GM19023 (cell line): ENCODE measurements around the gene KCNK7.

Source experiments
- ATAC-seq: cut with Tn5 transposase; IDR thresholded peaks from one replicate; pipeline ENCODE4 v1.9.1; 2021; ENCODE audit warnings: mild to moderate bottlenecking, moderate library complexity; ENCODE audit not compliant: unreplicated experiment

KCNK7 gene

DNA sequence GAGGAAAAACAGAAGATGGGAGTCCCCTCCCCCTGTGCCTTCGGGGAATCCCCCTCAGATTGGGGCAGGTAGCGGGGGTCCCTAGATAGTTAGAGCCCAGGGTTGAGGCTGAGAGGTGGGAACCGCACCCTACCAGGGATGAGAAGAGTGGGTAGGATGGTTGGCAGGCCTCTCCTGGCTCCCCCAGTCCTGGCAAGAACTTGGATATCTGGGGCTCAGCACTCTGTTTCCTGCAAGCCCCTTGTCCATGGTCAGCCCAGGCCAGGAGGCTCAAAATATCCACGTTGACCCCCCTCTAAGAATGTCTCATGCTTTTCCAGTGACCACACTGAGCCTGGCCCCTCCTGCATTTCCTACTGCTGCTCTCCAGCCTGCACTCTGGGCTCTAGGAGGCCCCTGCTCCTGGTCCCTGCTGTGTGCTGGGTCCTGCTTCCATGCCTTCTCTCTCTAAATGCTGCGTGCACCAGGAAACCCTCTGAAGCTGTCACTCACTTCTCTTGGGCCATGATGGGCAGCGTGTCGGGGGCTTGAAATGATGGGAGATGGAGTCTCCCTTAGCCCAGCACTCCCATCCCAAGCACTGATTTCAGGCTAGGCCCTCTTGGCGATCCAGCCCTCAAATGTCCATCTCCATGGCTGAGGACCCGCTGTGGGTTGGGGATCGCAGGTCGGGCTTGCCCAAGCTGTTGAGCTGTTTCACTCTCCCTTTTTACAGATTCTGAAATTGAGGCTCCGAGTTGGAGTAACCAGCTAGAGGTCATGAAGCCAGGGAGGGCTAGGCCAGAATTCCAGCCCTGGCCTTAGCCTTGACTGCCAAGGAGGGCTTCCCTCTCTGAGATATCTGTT, 16.4 kb upstream of the KCNK7 start:
- ATAC-seq, result no peak

DNA sequence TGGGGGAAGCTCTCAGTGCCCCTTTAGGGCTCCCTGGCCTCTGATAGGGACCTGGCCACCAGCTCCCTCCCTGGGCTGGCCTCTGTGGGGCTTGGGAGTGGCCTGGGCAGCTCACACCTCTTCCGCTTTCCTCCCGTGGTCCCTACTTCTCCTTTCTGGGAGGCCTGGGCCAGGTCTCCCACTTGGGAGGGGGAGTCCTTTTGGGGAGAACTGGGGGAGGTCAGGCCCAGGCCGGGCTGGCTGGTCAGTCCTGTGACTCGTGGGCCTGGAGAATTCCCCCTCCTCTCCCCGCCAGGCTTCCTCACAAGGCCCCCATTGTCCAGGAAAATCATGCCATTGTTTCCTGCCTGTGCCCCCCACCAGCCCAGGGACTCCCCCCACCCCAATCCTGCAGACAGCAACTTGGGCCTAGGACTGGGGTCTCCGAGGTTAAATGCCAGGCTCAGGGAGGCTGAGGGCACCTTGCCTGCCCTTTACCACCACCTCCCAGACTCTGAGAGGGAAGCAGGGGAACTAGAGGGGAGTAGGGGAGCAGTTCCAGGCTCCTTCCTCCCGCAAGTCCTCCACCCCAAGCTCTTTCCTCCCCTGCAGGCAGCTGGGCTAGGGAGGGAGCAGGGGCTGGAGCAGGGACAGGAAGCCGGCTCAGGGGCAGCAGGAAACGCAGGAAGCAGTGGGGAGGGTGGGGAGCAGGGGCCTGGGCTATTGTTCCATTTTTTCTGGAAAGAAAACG, 15.6 kb upstream of the KCNK7 start:
- ATAC-seq, result no peak

DNA sequence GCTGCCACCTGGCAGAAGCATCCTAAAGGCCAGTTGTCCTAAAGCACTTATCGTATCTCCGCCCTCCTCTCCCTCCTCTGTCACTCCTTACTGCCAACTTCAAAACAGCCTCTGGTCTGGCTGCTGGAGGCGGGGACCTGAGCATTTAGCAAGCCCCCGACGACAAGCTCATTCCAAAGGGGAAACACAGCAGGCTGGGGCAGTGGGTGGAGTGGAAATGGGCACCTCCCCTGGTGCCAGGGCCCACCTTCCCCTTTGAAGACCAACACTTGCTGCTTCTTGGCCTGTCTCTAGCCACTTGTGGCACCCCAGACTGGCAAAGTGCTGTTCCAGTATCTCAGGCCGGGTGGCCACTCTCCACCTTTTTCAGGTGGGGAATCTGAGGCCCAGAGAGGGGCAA, 14.8 kb upstream of the KCNK7 start:
- no peak for ATAC-seq

DNA sequence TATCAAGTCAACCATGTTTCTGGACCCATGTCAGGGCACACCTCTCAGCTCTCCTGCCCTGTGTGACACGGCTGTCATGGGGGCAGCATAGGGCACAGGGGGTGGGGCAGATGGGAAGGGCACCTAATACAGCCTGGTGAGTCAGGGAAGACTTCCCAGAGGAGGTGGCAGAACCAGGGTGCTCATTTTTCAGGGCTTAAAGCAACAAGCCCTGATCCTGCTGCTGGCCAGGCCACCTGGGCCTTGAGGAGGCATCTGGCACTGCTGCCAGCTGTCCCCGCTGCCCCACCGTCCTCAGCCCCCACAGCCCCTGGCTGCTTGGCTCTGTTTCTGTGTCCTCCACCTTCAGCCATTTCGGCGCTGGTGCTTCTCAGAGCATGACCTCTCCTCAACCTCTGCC, 14.1 kb upstream of the KCNK7 start:
- ATAC-seq, result no peak

DNA sequence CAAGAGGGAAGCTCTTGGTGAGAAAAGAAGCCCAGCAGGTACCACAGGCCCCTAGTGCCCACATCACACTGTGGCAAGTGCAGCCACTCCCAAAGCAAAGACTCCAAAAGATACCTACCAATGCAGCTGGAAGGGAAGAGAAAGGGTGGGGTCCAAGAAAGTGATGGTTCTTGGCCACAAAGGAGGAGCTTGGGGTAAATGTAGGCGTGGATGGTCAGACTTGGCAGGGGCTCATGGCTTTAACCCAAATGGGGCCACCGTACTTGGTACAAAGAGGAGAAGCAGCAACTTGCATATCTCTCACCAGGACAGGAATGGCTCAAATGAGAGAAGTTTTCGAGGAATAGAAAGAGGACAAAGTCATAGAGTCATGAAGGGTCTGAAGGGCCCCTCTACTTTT, 13.6 kb upstream of the KCNK7 start:
- ATAC-seq, result no peak

DNA sequence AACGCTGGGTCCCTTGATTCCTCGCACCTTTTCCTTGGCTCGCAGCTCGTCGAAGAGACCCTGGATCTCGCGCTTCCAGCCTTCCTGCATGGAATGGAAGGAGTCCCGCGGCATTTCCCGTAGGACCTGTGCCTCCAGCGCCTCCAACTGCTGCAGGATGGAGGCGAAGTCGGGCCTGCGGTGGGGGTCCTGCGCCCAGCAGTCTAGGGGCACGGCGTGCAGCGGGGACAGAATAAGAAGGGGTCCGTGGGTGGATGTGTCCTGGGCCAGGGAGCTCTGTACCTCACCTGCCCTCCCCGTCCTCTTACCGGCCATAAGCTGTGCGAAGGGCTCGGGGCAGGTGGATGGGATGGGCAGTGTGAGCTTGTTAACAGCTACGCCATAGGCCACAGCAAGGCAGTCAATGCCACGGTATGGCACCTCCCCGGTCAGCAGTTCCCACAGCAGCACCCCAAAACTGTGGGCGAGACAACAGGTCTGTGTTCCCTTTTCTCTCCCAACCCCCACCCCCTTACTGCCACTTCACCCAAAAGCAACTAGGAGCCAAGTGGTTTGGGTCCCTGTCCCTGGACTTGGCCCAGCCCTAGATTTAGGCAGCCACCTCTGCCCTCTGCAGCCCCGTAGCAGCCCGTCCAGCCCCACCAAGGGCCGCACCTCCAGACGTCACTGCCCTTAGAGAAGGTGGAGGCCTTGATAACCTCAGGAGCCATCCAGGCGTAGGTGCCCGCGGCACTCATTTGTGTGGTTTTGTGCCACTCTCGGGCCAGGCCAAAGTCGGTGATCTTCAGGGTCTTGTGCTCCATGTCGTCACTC, 12.2 kb upstream of the KCNK7 start:
- ATAC-seq, result no peak

DNA sequence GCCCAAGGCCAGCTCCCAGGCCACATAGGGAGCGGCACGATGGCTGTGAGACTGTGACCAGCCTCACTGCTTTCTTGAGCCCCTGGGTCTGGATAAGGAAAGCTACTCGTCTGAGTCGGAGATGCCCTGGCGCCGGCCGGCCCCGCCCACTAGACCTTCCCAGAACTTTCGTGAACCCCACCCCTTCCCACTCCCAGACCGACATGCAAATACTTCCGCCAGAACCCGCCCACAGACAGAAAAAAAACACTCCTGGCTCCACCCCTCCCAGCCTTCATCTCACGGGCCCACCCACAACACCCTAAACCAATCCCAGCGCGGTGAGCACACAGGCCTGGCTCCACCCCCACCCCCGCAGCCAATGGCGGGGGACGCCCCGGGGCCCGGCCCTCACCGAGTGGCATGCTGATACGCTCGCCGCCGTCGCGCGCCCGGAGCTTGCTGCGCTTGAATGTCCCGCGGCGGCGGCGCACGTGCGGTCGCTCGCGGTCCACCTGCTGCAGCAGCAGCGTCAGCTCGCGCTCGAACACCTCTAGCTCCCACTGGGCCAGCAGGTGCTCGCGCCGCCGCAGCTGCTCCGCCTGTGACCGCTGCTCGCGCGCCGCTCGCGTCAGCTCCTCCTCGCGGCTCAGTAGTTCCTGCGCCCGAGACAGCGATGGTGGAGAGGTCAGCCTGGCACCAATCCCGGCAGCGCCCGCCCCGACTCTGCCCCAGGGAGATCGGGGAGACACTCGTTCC, 11.4 kb upstream of the KCNK7 start:
- ATAC-seq, result no peak

DNA sequence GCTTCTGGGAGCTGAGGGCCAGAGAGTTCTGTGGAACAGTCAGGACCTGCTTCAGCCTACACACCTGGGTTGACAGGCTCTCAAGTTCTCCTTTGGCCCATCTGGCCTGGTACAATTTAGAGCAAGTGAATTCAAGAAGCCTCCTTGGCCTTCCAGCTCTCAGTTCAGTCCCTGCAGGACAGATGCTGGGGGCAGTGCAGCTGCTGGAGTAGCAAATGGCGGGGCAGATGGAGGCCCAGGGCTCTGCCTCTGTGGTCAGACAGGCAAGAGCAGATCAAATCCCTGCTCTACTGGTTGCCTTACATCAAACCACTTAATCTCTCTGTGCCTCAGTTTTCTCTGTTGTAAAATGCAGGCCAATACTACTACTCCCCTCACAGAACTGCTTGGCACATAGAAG, 8.7 kb upstream of the KCNK7 start:
- ATAC-seq, result no peak

DNA sequence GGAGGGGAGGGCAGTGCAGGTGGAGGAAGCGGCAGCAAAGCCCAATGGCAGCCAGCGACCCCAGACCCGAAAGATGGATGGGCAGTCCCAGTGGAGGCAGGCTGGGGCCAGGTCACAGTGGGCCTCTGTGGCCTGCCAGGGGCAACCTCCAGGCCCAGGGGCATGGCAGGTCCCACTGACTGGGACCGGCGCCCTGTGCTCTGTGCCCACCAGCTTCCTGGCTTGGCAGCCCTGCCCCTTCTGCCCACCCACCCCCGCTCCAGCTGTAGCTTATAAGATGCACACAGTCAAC, 4.3 kb upstream of the KCNK7 start:
- no peak for ATAC-seq

DNA sequence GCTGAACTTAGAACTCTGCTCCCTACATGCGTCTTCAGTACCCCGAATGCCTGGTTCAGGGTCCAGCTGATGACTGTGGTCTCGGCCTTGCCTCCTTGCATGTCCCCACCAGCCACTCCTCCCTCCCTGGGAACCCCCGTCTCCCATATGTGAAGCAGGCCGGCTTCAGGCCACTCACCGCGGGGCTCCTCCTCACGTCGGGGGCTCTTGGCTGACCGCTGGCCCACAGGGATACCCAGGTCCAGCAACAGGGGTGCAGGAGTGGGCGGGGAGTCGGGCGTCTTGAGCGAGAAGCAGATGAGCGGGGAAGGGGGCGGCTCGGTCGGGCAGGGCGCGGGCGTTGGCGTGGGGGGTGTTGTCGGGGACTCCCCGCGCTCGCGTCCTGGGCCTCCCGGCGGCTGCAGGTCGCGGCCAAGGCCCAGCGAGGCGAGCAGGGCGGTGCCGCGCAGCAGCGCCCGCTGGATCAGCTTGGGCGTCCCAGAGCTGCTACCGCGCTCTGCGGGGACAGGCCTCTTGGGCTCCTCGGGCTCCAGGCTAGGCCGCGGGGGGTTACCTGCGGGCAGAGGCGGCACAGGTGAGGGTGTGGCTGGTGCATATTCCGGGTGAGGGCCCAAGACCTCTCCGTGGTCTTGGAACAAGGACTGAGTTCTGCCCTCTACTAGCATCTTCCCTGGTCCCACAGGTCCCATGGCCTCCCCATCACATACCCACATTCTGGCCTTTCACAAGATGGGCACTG, 3.8 kb upstream of the KCNK7 start:
- ATAC-seq, result no peak

DNA sequence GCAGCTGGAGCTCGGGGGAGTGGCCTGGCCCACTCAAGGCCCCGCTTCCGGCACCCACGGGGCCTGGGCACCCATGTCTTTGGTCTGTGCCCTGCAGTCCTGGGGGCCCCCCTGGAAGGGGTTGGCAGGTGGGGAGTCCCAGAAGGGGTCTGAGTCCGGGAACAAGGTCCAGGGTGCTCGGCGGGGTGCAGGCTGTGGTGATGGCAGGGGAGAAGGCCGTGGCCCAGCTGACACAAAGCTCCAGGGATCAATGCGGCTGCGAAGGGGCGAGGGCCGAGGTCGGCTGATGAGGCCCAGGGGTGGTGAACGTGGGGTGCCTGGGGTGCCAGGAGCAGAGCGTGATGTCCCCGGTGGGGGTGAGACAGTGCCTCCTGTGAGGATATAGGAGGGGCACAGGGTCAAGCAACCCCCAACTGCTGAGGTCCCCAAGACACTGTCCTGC, 2.7 kb upstream of the KCNK7 start:
- ATAC-seq, result no peak

DNA sequence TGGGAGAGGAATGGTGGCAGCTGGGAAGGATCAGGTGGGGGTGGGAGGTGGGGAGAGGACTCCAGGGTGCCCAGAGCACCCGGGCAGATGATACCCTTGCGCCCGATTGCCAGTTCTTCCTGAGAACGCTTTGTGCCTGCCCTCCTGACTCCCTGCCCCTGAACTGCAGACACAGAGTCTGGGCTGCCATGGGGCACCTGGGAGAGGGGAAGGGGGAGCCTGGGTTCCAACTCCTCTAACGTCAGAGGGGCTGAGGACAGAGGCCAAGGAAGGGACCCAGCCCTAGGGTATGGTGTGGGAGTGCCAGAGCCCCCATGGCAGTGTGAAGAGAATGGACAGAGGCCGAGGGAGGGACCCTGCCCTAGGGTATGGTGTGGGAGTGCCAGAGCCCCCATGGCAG, 920 bp upstream of the KCNK7 start:
- no peak for ATAC-seq

DNA sequence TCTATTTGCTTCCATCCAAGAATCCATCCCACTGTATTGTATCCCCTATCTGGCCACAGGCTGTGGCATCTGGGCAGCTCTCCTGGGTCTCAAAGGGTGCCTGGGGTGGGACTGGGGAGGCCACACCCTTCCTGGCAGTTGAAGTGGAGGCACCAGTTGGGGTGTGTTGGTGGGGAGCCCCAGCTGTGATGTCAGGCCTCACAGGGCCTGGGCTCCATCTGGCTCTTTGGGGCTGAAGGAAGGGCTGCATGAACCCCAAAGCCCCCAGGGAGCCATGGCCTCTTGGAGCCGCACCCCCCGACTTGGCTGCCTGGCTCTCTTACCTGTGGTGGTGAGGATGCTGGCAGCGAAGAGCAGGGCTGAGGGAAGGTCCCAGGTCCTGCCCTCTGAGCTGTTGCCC, 469 bp downstream of the KCNK7 start:
- no peak for ATAC-seq

DNA sequence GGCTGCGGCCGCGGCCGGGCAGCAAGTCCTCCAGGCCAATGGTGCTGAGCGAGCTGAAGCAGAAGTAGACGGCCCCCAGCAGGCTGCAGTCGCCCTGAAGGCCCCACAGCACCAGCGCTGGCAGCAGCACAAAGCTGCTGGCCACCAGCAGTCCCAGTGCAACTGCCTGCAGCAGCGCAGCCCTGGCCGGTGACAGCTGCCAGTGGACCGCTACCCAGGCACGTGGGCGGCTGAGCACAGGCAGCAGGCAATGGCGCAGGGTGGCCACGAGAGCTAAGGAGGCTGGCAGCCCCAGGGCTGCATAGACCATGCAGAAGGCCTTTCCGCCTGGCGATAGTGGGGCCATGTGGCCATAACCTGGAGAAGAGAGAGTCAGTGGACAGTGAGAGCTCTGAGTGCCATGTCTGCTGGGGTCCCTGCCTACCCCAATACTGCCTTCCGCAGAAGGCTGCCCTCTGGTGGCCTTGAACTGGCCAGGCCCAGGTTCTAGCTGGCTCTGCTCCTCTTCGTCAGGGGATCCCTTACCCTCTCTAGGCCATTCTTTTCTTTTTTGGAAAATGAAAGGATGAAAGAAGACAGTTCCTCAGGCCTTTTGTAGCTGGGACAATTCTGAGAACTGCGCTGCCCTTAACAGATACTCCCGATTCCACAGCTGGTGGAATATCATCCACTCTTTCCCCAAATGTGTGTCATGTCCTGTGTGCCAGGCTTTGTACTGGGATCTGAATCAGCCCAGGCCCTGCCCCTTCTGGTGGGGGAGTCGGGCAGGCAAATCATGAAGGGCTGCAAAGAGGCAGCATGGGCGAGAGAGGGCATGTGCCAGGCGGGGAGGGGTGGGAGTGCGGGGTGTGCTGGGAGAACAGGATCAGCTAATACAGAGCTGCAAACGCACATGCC, 1.8 kb downstream of the KCNK7 start:
- ATAC-seq, result no peak

DNA sequence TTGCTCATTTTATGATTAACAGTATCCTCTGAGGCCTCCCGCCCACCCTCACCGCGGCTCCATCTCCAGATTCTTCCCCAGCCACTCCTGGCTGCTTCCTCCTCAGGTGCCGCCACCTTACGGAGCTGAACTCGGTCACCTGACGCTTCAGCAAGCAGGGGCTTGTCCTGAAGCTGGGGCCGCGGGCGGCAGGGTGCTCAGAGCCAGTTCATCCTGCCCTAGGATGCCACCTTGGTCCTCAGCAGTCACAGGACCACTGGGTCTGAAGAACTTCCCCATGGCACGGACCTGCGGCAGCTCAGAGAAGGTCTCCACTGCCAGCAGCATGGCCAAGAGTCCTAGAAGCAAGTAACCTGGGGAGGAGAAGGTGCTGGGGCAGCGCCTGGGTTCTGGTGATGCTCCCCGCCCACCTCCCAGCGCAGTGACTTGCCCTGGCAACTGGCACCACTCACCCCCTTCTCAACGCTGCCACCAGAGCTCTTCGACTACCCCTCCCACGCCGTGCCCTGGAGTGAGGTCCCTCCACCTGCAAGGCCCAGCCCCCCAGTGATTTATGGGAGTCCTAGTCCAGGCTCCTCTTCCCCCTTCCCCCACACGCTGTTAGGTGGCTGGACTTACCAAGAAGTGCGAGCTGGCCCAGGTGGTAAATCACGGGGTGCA, 2.6 kb downstream of the KCNK7 start:
- ATAC-seq, result no peak

DNA sequence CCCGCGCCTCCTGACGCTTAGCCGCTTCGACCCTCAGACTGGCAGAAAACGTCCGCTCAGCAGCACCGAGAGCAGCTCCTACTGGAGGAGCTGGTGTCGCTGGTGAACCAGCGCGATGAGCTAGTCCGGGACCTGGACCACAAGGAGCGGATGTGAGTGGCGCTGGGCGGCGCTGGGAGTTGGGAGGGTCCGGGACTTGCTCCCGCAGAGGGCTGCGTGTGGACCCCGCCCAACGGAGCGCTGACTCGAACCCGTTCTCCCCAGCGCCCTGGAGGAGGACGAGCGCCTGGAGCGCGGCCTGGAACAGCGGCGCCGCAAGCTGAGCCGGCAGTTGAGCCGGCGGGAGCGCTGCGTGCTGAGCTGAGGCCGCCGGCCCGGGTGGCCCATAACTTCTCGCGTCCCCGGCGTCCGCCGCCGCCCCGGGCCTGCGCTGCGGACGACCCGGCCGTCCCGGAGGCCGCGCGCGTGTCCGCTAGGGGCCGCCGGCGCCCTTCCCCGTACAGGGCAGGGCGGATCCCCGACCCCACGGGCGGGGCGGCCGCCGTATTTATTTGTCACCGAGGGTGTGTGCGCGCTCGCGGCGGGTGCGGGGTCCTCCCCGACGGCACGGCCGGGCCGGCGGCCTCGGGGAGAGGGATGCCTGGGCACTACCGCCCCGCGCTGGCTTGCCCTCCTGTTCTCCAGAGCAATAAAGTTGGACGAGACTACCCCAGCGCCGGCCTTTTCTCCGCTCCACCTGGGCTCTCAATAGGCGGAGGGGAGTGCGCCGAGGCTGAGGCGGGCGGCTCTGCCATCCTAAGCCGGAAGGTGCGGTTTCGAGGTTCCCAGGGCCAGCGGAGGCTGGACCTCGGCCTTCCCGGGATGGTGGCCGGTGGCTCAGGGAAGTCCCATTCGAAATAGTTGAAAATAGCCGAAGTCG, 3.4 kb downstream of the KCNK7 start:
- no peak for ATAC-seq

DNA sequence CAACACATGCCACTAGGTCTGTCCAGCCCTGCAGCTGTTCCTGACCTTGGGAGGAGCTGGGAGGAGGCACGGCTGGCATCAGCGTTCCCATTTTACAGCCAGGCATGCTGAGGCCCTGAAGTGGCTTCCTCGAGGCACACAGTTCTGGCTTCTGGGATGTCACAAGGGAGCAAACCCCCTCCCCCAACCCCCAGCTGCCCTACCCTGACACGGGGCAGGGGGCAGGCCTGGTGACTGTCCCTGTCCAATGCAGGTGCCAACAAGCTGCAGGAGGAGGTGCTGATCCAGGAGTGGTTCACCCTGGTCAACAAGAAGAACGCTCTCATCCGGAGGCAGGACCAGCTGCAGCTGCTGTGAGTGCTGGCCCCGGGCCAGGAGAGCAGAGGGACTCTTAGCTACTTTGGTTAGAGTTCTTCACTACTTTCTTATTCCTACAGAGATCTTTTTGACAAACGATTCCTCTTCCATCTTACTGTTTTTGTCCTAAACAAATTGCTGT, 5.3 kb downstream of the KCNK7 start:
- no peak for ATAC-seq
